GM10248 (cell line): ENCODE data around the gene CLEC3B.

Source experiments
- CTCF ChIA-PET: fragments of 300-600 bp; sonication (Branson Sonifier 250); formaldehyde crosslinking; extraction: SDS; loops from one replicate; lab custom pipeline; 2021; ENCODE audit warnings: antibody characterized with exemption; lab: Yijun Ruan, JAX
- POLR2A ChIA-PET: fragments of 350-650 bp; sonication (Branson Sonifier 250); formaldehyde crosslinking; extraction: SDS; loops from one replicate; lab custom pipeline; 2020; ENCODE audit warnings: antibody characterized with exemption; lab: Yijun Ruan, JAX
- DNase-seq: peaks from one replicate; pipeline ENCODE4 v3.0.0; 2012; ENCODE audit errors: extremely low spot score
- TF ChIP-seq, protein P1 (sequence below): IDR thresholded peaks from 2 replicates; pipeline ENCODE4 v1.5.1; 2012; ENCODE audit warnings: mild to moderate bottlenecking, low read depth; ENCODE audit errors: extremely low read depth, missing control alignments, control extremely low read depth

CLEC3B gene

DNA sequence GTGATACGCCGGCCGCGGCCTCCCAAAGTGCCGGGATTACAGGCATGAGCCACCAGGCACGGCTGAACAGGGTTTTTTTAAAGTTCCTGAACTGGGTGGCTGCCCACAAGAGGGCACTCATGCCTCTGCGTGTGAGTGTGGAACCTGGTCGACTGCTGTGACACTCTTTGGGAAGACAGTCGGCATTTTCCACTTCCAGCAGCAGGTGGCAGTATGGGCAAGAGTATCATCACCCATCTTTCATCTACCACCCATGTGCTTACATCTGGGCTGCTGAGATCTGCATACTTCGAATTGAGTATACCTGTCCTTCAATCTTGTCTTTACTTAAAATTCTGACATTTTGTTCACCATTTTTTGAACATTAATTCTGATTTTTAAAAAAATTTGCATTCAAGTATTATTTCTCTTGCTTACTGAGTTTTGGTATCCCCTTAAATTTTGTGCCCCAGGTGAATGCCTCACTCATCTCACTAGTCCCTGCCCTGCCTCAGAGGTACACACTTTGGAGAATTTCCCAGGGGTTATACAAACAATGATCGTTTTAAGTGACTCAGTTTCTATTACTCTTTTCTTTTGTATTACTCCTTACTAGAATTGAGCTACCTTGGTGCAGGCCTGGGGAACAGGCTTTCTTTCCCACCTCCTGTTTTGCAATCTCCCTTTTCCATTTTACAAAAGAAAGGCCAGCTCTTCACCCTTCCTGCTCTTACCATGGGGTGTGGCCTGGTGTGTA is 11.8 kb downstream of the CLEC3B start:
- CTCF ChIA-PET: interaction anchor here (0.6 to 13.1 kb wide), 21 partner anchors 8 to 1062 kb away, joined by 3 to 149 read pairs (median 4); no protein-coding TSS in a partner anchor
- POLR2A ChIA-PET: no interaction called here
- TF ChIP-seq, protein P1, sequence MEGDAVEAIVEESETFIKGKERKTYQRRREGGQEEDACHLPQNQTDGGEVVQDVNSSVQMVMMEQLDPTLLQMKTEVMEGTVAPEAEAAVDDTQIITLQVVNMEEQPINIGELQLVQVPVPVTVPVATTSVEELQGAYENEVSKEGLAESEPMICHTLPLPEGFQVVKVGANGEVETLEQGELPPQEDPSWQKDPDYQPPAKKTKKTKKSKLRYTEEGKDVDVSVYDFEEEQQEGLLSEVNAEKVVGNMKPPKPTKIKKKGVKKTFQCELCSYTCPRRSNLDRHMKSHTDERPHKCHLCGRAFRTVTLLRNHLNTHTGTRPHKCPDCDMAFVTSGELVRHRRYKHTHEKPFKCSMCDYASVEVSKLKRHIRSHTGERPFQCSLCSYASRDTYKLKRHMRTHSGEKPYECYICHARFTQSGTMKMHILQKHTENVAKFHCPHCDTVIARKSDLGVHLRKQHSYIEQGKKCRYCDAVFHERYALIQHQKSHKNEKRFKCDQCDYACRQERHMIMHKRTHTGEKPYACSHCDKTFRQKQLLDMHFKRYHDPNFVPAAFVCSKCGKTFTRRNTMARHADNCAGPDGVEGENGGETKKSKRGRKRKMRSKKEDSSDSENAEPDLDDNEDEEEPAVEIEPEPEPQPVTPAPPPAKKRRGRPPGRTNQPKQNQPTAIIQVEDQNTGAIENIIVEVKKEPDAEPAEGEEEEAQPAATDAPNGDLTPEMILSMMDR: peak; percentile 95
- peak; percentile 89 for DNase-seq

DNA sequence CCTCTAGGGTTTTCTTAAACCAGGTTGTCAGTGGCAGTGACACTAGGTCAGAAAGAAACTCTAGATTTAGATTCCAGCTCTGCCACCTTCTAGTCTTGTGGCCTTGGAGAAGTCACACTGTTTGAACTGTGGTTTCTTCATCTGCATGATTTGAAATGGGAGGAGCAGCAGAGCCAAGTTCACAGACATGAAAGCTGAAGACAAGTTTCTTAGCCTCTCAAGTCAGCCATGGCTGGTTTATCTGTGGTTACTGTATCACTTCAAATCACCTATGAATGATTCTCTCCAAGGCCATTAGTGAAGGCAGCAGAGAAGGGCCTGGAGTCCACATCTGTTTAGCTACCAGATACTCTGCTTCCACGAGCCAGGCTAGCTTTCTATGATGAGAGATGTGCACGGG is 15.6 kb downstream of the CLEC3B start:
- CTCF ChIA-PET: interaction anchor here (0.9 to 13.1 kb wide), 24 partner anchors 12 to 1328 kb away, joined by 3 to 149 read pairs (median 4); partner anchors contain the start of gene CLEC3B
- DNase-seq: no peak
- TF ChIP-seq, protein P1: no peak
- POLR2A ChIA-PET: no interaction called here

DNA sequence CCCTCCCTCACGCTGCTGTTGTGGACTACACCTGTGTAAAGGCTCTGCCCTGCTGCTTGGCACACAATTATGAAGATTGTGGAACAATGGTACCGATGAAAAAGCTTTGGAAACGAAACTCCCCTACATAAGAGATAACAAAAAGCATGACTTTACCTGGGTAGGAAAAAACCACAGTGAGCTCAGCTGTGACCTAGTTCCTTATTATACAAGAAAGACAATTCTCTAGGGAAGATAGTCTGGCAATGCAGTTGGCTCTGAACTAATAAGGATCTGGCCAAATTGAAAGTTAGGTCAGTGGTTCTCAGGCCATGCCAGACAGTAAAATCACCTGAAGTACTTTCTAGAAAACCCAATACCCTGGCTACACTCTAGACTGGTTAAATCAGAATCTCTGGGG is 16.1 kb downstream of the CLEC3B start:
- CTCF ChIA-PET: interaction anchor here (1.0 to 13.1 kb wide), 21 partner anchors 11 to 1328 kb away, joined by 3 to 149 read pairs (median 4); partner anchors contain the start of gene CLEC3B
- POLR2A ChIA-PET: no interaction called here
- TF ChIP-seq, protein P1: no peak
- no peak for DNase-seq

DNA sequence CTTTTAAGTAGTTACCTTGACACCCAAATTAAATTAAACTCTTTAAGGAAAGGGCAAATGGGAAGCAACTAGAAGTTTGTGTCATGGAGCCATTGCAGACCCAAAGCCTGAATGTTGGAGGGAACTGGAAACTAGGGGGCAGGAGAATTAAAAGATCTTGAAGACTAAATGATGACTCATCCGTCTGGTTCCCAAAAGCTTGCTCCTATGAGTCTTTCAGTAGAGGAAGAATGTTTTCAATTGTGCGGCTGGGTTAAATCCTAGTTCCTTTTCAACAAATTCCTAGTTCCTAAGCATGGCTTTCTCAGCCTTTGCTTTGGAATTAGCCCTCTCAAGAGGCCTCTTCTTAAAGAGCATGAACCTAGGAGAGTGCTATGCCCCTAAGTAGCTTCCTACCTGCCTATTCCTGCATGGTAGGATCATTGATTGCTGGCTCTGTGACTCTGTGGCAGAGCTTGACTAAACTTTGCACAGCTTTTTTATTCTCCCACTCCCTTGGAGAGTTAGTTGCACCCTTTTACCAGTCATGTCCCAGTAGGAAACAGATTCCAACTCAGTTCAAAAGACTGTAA is 17.7 kb downstream of the CLEC3B start:
- no peak for DNase-seq
- TF ChIP-seq, protein P1: no peak
- POLR2A ChIA-PET: interaction anchor here (0.6 kb wide), 1 partner anchor 1605 kb away, joined by 3 read pairs; no protein-coding TSS in a partner anchor
- CTCF ChIA-PET: interaction anchor here (1.2 to 13.1 kb wide), 4 partner anchors 10 to 616 kb away, joined by 3 to 149 read pairs (median 86); partner anchors contain the start of gene CLEC3B

DNA sequence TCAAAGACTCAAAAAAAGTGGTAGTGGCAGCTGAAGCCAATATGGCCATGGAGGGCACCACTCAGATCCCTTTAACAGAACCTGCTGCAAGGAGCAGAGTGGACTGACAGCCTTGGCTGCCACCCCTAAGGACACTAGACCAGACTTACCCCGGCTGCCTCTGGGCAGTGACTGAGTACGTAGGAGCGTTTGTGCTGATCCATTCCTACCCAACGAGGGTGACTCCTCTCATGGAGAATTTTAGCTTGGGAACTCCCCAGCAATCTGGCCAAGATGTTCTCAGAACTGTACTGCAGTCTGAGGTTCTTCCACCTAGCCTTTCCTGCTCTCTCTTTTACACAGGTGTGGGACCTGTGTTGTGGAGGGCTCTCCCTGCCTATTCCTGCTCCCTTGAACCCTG is 22.1 kb downstream of the CLEC3B start:
- TF ChIP-seq, protein P1: no peak
- POLR2A ChIA-PET: no interaction called here

DNA sequence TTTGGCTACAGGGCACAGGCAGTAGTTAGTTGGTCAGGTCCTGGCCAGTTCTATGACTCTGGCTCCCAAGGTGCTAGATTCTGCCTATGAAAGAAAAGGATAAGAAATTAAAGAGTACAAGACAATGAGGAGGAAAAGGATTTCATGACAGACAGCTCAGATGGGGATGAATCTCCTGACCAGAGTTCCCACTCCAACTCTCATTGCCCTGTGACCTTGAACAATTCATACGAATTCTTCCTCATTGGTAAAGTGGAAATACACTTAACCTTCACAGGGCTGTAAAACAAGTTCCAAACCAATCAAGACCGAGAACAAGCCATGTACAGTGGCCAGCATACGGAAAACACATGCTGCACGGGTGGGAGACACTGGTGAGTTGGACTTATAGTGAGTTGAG is 23.7 kb downstream of the CLEC3B start:
- no peak for DNase-seq
- CTCF ChIA-PET: interaction anchor here (10.8 kb wide), 1 partner anchor 9 kb away, joined by 125 read pairs; no protein-coding TSS in a partner anchor
- POLR2A ChIA-PET: no interaction called here
- TF ChIP-seq, protein P1: no peak

More for the DNA sequence above, 22.1 kb downstream of the CLEC3B start:
- CTCF ChIA-PET: interaction anchor here (1.7 to 13.1 kb wide), 3 partner anchors 7 to 160 kb away, joined by 7 to 149 read pairs (median 125); no protein-coding TSS in a partner anchor
- no peak for DNase-seq
